AG09309 (cell line): Measurements from ENCODE around the gene LRMDA.

Experiments used
- DNase-seq: peaks from one replicate; pipeline ENCODE4 v3.0.0-alpha.2; 2010; ENCODE audit warnings: low read depth
- H3K4me3 ChIP-seq: 2 replicates; pipeline ENCODE4 v1.5.1; 2011; ENCODE audit warnings: mild to moderate bottlenecking, low read depth, low read length, moderate library complexity; ENCODE audit not compliant: control insufficient read depth
- CTCF ChIP-seq: IDR thresholded peaks from 2 replicates; pipeline ENCODE4 v1.5.1; 2011; ENCODE audit warnings: mild to moderate bottlenecking, low read depth, low read length, inconsistent platforms; ENCODE audit not compliant: insufficient read depth, control insufficient read depth; ENCODE audit errors: missing control alignments

The LRMDA gene

GRCh38 chr10:75499556-75500160 lies 68.2 kb downstream of the LRMDA start:
- no peak for DNase-seq
- TF ChIP-seq CTCF, result no peak
- H3K4me3 ChIP-seq, result no peak overlapping the region

- no peak for DNase-seq
- TF ChIP-seq CTCF, result no peak
- no peak overlapping the region for H3K4me3 ChIP-seq
These were observed 71.0 kb downstream of the LRMDA start for GRCh38 chr10:75502389-75502788.

- H3K4me3 ChIP-seq, result no peak overlapping the region
- TF ChIP-seq CTCF, result no peak
- no peak for DNase-seq
These were observed 71.4 kb downstream of the LRMDA start for GRCh38 chr10:75502838-75503237.

GRCh38 chr10:75505293-75505692 lies 73.9 kb downstream of the LRMDA start:
- no peak for DNase-seq
- no peak for TF ChIP-seq CTCF
- no peak overlapping the region for H3K4me3 ChIP-seq

GRCh38 chr10:75505840-75506506 lies 74.5 kb downstream of the LRMDA start:
- TF ChIP-seq CTCF, result no peak
- H3K4me3 ChIP-seq, result no peak overlapping the region
- no peak for DNase-seq

GRCh38 chr10:75506930-75507329 lies 75.5 kb downstream of the LRMDA start:
- H3K4me3 ChIP-seq, result no peak overlapping the region
- no peak for DNase-seq
- no peak for TF ChIP-seq CTCF
